Lung microvascular endothelial cell (primary cell): Measurements from ENCODE around the gene CDS2. TPM values are rescaled to one million over a fixed set of nuclear protein-coding genes. Genes with fewer than 3 reads are reported as not detected.

ENCODE experiments used
- DNase-seq, 2 donors: peaks; one replicate each; pipeline versions ENCODE4 v3.0.0 to v3.0.0-alpha.2; 2010; ENCODE audit warnings: low read depth in 2 of 2
- total RNA-seq: library from RNA; depleted of rRNA; stranded (reverse); fragments of >200 nt; gene quantifications from 2 replicates; pipeline ENCODE4 v1.2.1, GENCODE V29; 2014

CDS2 gene
- total RNA-seq, 1 donor from 2014 or later, result 64.3 TPM

DNA sequence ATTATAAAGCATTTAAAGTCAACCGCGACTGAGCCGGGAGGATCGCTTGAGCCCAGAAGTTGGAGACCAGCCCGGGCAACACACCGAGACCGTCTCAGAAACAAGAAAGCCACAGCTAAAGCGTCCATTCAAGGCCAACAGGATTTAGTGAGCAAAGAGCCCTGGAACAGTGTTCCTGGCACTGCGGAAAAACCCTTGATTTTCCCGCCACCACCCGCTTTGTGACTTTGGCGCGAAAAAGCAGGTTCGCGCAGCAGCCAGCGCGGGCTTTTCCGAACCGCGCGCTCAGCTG lies 7.7 kb upstream of the CDS2 start:
- DNase-seq, result no peak

DNA sequence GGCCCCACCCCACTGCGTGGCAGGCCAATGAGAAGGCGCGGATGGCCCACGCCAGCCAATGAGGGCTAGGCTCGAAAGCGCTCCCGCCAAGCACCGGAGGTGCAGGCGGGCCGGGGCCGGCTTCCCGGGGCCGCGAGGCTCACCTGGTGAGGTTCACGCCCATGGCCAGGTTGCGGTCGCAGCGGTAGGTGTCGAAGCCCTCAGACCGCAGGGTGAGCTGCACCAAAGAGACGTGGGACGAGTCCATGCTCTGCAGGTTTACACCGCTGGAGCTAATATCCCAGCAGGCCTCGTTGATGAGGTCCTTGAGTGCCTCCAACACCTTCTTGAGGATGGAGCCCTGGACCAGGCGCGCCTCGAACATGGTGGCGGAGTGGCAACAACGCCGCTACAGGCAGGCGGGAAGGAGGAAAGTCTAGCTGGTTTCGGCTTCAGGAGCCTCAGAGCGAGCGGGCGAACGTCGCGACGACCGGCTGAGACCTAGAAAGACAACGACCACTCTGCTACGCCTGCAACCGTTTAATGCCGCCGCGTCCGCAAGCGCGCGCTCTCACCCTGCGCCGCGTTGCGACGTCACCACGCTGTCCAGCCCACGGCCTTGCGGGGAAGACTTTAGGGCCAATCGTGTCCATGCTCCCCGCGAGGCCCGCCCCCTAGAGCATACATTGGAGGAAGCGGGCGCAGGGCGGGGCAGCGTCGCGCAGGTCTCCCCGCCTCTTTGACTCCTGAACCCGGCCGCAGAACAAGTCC lies 7.2 kb upstream of the CDS2 start, which contains the start of gene PCNA:
Gene PCNA (minus strand): TSS at position 524 of the 750 bp plus-strand sequence. CDS start 160 bp downstream, at position 364.
- DNase-seq, result peak; percentile 98

GRCh38 chr20:5120185-5120476 lies 6.7 kb upstream of the CDS2 start:
- no peak for DNase-seq

DNA sequence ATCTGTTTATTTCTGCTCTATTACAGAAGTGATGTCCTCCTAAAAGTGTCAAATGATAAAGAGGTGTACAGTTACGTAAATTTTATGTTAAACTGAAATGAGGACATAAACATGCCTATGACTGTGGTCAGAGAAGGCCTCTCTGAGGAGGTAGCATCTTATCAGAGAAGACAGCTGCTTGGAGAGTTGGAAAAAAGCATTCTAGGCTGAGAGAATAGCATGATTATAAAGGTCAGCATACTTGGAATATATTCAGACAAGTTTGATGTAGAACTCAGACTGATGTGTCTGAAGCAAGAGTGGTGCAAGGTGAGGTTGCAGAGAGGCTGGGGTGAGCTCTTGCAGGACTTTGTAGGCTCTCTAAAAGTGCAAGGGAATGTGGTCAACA lies 3.9 kb upstream of the CDS2 start:
- no peak for DNase-seq

- peak; percentile 65 to 67 for DNase-seq
Observed at GRCh38 chr20:5127204-5127858, 523 bp downstream of the CDS2 start.

- peak in 1 of 2 donors; percentile 13 for DNase-seq
Observed at GRCh38 chr20:5127859-5128424, 1.1 kb downstream of the CDS2 start.

GRCh38 chr20:5128886-5129285 lies 2.1 kb downstream of the CDS2 start:
- DNase-seq, result peak in 1 of 2 donors; percentile 6

- DNase-seq, result no peak
Observed at GRCh38 chr20:5131502-5131901, 4.7 kb downstream of the CDS2 start.

GRCh38 chr20:5133998-5134397 lies 7.2 kb downstream of the CDS2 start:
- no peak for DNase-seq

DNA sequence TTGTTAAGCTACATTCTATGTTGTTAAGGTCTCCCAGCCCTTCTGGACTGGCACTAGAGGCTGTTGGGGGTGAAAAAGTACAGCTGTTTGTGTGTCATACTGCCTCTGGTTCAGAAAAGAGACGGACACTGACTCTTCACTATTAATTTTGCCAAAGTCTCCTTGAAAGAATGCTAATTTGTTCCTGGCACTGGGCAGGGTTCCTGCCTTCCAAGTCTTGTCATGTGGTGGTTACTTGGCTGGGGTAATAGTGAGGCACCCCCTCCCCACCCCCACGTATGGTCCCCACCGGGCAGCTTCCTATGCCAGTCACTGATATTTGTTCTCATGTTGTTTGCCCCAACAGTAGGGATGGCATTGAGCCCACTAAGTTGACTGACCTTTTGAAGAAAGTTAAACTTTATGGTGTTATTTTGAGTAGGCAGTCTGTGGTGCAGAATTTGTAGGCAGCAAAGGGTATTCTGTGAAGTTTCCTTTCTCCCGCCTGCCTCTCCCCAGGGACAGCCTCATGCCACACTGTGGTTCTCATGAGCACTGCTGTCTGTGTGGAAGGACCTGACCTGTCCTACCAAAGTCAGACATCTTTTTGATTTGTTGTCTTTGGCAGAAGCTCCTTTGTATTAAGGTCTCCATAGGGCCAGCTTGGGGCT lies 8.7 kb downstream of the CDS2 start:
- DNase-seq, result no peak

GRCh38 chr20:5136096-5136495 lies 9.3 kb downstream of the CDS2 start:
- no peak for DNase-seq

- no peak for DNase-seq
Observed at GRCh38 chr20:5140195-5140594, 13.4 kb downstream of the CDS2 start.

DNA sequence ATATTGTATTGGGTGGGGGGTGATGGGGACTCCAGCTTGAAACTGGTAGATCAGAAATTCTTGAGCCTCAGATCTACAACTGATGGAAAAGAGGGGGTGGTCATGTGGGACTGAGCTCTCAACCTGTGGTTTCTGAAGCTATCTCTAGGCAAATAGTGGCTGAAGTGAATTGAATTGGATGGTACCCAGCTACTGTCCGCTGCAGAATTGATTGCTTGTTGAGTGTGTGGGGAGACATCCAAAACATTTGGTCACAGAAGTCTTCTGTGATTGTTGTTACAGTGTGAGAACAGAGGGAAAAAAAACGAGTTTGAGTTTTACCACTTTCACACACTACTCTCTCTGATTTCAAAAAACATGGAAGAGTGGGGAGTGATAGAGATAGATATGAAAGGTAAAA lies 14.8 kb downstream of the CDS2 start:
- no peak for DNase-seq

DNA sequence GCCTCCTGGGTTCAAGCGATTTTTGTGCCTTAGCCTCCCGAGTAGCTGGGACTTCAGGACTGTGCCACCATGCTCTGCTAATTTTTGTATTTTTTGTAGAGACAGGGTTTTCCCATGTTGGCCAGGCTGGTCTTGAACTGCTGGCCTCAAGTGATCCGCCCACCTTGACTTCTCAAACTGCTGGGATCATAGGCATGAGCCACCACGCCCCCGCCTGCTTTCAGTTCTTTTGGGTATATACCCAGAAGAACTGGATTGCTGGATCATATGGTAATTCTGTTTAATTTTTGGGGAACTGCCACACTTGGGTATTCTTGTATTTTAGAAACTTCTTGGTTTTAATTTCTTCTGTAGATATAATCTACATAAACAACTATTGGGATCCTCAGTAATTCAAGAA lies 17.0 kb downstream of the CDS2 start:
- DNase-seq, result no peak

GRCh38 chr20:5145365-5146098 lies 18.7 kb downstream of the CDS2 start:
- DNase-seq, result no peak

GRCh38 chr20:5146099-5146668 lies 19.4 kb downstream of the CDS2 start:
- no peak for DNase-seq

DNA sequence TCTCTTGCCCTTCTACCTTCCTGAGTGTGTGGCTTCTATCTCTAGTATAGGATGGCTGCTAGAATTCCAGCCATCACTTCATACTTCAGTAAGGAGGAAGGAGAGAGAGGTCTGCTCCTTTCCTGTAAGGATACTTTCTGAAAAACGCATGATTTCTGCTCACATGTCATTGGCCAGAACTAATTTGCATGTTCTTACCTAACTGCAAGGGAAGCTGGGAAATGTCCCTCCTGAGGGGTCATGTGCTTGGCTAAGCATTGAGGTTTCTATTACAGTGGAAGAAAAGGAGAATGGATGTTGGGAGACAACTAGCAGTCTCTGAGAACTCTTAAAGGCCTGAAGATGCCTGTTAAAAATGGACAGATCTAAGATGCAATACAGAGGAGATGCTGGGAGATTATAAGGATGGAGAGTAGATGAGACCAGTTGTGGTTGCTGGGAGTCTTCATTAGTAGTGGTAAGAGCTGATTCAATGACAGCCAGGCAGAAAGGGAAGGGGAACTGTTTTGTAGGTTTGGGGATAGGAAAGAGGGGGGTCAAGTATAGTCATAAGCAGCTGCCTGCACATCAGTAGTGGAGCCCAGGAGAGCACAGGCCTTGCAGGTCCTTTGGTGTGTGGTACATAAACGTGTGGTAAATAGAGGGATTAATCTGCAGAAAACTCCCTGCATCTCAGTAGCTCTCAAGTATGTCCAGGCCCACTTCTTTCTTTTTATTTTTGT lies 20.2 kb downstream of the CDS2 start:
- DNase-seq, result no peak

DNA sequence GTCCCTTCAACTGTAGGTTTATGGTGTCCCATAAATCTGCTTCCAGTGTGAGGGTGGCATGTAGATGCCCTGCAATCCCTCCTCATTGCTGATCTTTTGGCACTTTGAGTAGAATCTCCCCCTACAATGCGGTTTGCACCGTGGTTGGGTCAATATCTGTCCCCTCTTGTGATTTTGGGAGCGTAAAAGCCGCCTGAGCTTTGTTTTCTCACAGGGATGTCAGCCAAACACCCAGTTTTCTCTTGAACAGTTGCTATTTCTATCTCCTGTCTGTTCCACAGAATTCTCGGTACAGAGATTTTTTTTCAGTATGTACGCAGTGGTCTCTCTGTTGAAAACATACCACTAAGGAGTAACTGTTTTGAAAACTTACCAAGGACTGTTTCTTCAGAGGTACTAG lies 21.8 kb downstream of the CDS2 start:
- DNase-seq, result no peak

- DNase-seq, result no peak
Observed at GRCh38 chr20:5149892-5150225, 23.1 kb downstream of the CDS2 start.

- peak in 1 of 2 donors; percentile 51 for DNase-seq
Observed at GRCh38 chr20:5150226-5151076, 23.6 kb downstream of the CDS2 start.
